SK-N-SH (cell line): ENCODE results near the gene UGT1A10. TPM values are rescaled to one million over a fixed set of nuclear protein-coding genes. Genes with fewer than 3 reads are reported as not detected.

Experiments
- CTCF ChIA-PET: fragments of 300-600, 350-600 bp; formaldehyde crosslinking; extraction: SDS; loops from one replicate; lab custom pipeline; 2021; lab: Yijun Ruan, JAX
- POLR2A ChIA-PET: fragments of 350-600 bp; sonication (Branson Sonifier 250); formaldehyde crosslinking; extraction: SDS; loops from one replicate; lab custom pipeline; 2020; ENCODE audit warnings: antibody characterized with exemption, inconsistent platforms; lab: Yijun Ruan, JAX
- DNase-seq: peaks from one replicate; pipeline ENCODE4 v3.0.0; 2012
- H2AFZ ChIP-seq: fragments of 200-600 bp; sonication (generic); 2 replicates; pipeline ENCODE4 v1.8.1; 2016; ENCODE audit warnings: antibody characterized with exemption, mild to moderate bottlenecking, low read depth
- H3F3A ChIP-seq: fragments of 200-600 bp; sonication (generic); replicated peaks from 2 replicates; pipeline ENCODE3; 2016; ENCODE audit warnings: antibody characterized with exemption, mild to moderate bottlenecking; ENCODE audit not compliant: insufficient read depth
- H3K27ac ChIP-seq, 2 experiments: fragments of 200-500 bp in 1 of 2; fragments of 200-600 bp in 1 of 2; sonication (Bioruptor generic) in 1 of 2; sonication (generic), shearing (Covaris generic) in 1 of 2; 2 replicates each; pipeline versions ENCODE4 v1.5.1 to v1.6.1; 2014 to 2016; ENCODE audit warnings: low read depth in 2 of 2, inconsistent platforms in 1 of 2, low read length in 1 of 2, mild to moderate bottlenecking in 1 of 2, mixed read lengths in 1 of 2
- H3K27me3 ChIP-seq: fragments of 200-600 bp; sonication (generic), shearing (Covaris generic); 2 replicates; pipeline ENCODE4 v1.6.1; 2016; ENCODE audit warnings: mixed run types; ENCODE audit not compliant: insufficient read depth
- H3K36me3 ChIP-seq, 2 experiments: fragments of 200-500 bp in 1 of 2; fragments of 200-600 bp in 1 of 2; sonication (Bioruptor generic) in 1 of 2; sonication (generic) in 1 of 2; replicated peaks in 1 of 2; 2 replicates each; pipeline versions ENCODE3 to v1.5.1; 2014 to 2016; ENCODE audit warnings: low read length in 1 of 2, mild to moderate bottlenecking in 1 of 2; ENCODE audit not compliant: insufficient read depth in 2 of 2, control insufficient read depth in 1 of 2
- H3K4me1 ChIP-seq, 2 experiments: fragments of 200-500 bp in 1 of 2; fragments of 200-600 bp in 1 of 2; sonication (Bioruptor generic) in 1 of 2; sonication (generic), shearing (Covaris generic) in 1 of 2; 2 replicates each; pipeline versions ENCODE4 v1.5.1 to v1.6.1; 2014 to 2016; ENCODE audit warnings: low read depth in 1 of 2, low read length in 1 of 2, mixed run types in 1 of 2; ENCODE audit not compliant: insufficient read depth in 2 of 2, control insufficient read depth in 1 of 2
- H3K4me2 ChIP-seq: fragments of 200-600 bp; sonication (generic), shearing (Covaris generic); 2 replicates; pipeline ENCODE4 v1.6.1; 2017; ENCODE audit warnings: mixed run types
- H3K4me3 ChIP-seq, 2 experiments: fragments of 200-500 bp in 1 of 2; fragments of 200-600 bp in 1 of 2; sonication (Bioruptor generic) in 1 of 2; sonication (generic), shearing (Covaris generic) in 1 of 2; 2 replicates each; pipeline versions ENCODE4 v1.5.1 to v1.8.1; 2014 to 2016; ENCODE audit warnings: low read depth in 2 of 2, inconsistent platforms in 1 of 2, low read length in 1 of 2, mild to moderate bottlenecking in 1 of 2, mixed read lengths in 1 of 2, moderate library complexity in 1 of 2
- H3K79me2 ChIP-seq: fragments of 200-600 bp; sonication (generic); 2 replicates; pipeline ENCODE4 v1.8.1; 2017; ENCODE audit warnings: mild to moderate bottlenecking; ENCODE audit not compliant: insufficient read depth
- H3K9ac ChIP-seq: fragments of 200-600 bp; sonication (generic); 2 replicates; pipeline ENCODE4 v1.6.1; 2017; ENCODE audit warnings: mixed run types
- H3K9me2 ChIP-seq: fragments of 200-600 bp; sonication (generic); 2 replicates; pipeline ENCODE4 v1.6.1; 2017; ENCODE audit warnings: mixed run types
- H3K9me3 ChIP-seq: fragments of 200-600 bp; sonication (generic); 2 replicates; pipeline ENCODE4 v1.6.1; 2017; ENCODE audit warnings: mixed run types, mild to moderate bottlenecking, moderate library complexity
- H4K20me1 ChIP-seq: fragments of 200-600 bp; sonication (generic); 2 replicates; pipeline ENCODE4 v1.6.1; 2017; ENCODE audit warnings: mild to moderate bottlenecking, mixed run types; ENCODE audit not compliant: insufficient read depth
- EZH2phosphoT487 ChIP-seq: fragments of 200-600 bp; sonication (generic); IDR thresholded peaks from 2 replicates; pipeline ENCODE4 v1.6.1; 2017; ENCODE audit warnings: low read depth, mixed run types, mild to moderate bottlenecking, antibody characterized with exemption, moderate library complexity, borderline replicate concordance
- FOXJ3 ChIP-seq: sonication (generic); formaldehyde crosslinking; IDR thresholded peaks from 2 replicates; pipeline ENCODE4 v1.5.1; 2020; ENCODE audit warnings: mild to moderate bottlenecking, missing genetic modification reagents
- GABPA ChIP-seq: IDR thresholded peaks from 2 replicates; pipeline ENCODE4 v1.4.0; 2012; ENCODE audit warnings: low read depth, mild to moderate bottlenecking
- GATA2 ChIP-seq: sonication (generic); formaldehyde crosslinking; IDR thresholded peaks from 2 replicates; pipeline ENCODE4 v1.5.0; 2020; ENCODE audit warnings: mild to moderate bottlenecking, missing genetic modification reagents
- IRF3 ChIP-seq: fragments of 150-350 bp; IDR thresholded peaks from 2 replicates; pipeline ENCODE4 v1.6.1; 2016; ENCODE audit warnings: mild to moderate bottlenecking, low read depth, low read length
- JUND ChIP-seq: IDR thresholded peaks from 2 replicates; pipeline ENCODE4 v1.4.0; 2012
- MAX ChIP-seq: IDR thresholded peaks from 2 replicates; pipeline ENCODE4 v1.4.0; 2012; ENCODE audit warnings: low read depth
- MEF2A ChIP-seq: IDR thresholded peaks from 2 replicates; pipeline ENCODE4 v1.4.0; 2012; ENCODE audit warnings: low read depth, borderline replicate concordance
- MXI1 ChIP-seq: IDR thresholded peaks from 2 replicates; pipeline ENCODE4 v1.6.1; 2012; ENCODE audit warnings: mild to moderate bottlenecking, low read depth, low read length, improper control_type of control experiment
- NRF1 ChIP-seq: IDR thresholded peaks from 2 replicates; pipeline ENCODE4 v1.6.1; 2012; ENCODE audit warnings: low read depth, mild to moderate bottlenecking, low read length
- POLR2AphosphoS5 ChIP-seq: IDR thresholded peaks from 2 replicates; pipeline ENCODE4 v1.6.1; 2012; ENCODE audit warnings: low read depth, low read length
- RAD21 ChIP-seq: IDR thresholded peaks from 2 replicates; pipeline ENCODE4 v1.6.1; 2012; ENCODE audit warnings: mild to moderate bottlenecking, low read length
- RFX5 ChIP-seq: IDR thresholded peaks from 2 replicates; pipeline ENCODE4 v1.6.1; 2012; ENCODE audit warnings: mild to moderate bottlenecking, improper control_type of control experiment, low read length
- SMC3 ChIP-seq: IDR thresholded peaks from 2 replicates; pipeline ENCODE4 v1.6.1; 2012; ENCODE audit warnings: low read depth, low read length, improper control_type of control experiment
- TCF12 ChIP-seq: IDR thresholded peaks from 2 replicates; pipeline ENCODE4 v1.4.0; 2012
- ZBTB33 ChIP-seq: IDR thresholded peaks from 2 replicates; pipeline ENCODE4 v1.4.0; 2012; ENCODE audit warnings: low read depth, borderline replicate concordance
- WGBS: methylation state at CpG from one replicate; pipeline ENCODE4 v1.1.6; 2017; ENCODE audit warnings: low lambda C conversion rate; 5-methylcytosine and 5-hydroxymethylcytosine counted together
- polyA plus RNA-seq, 3 experiments: library from polyadenylated mRNA; depleted of rRNA; stranded (reverse); fragments of >200 nt; gene quantifications; 2 replicates each; pipeline ENCODE4 v1.2.3, GENCODE V29; 2012

Gene UGT1A10
- polyA plus RNA-seq, 1 of the 3 experiments (the other 2 are of a cell fraction), result not detected

- CTCF ChIA-PET, result no interaction called here
- Histone ChIP-seq H2AFZ (no peak overlapping the region), H3F3A (no peaks in the 10 kb centered on the region), H3K27me3 (no peaks in the 10 kb centered on the region; the same call in 1 of the 2 replicates), H3K4me3 (no peak overlapping the region), H3K9me3 (no peaks in the 10 kb centered on the region), H3K27ac (no peak overlapping the region), H3K4me1 (no peaks in the 10 kb centered on the region), H3K79me2 (no peaks in the 10 kb centered on the region), H3K9me2 (no peaks in the 10 kb centered on the region), H3K9ac (no peak overlapping the region)
- POLR2A ChIA-PET, result no interaction called here
- 61% methylated on average over 6 of the region's 6 CpGs for WGBS
- DNase-seq, result no peak
- TF ChIP-seq TCF12 (no peak), GABPA (no peak), RAD21 (no peak), ZBTB33 (no peak), JUND (no peak), GATA2 (CRISPR knock-in tag) (no peak), NRF1 (no peak), MEF2A (no peak), MAX (no peak)
- TF ChIP-seq, all 33 proteins: peak for 0
- no peaks in the 10 kb centered on the region for H3K36me3 ChIP-seq
- H3K4me2 ChIP-seq, result no peak overlapping the region
- no peaks in the 10 kb centered on the region for H4K20me1 ChIP-seq
Observed at GRCh38 chr2:233775414-233775813, 139.2 kb downstream of the UGT1A10 start.

GRCh38 chr2:233778030-233778429, 141.8 kb downstream of the UGT1A10 start, which contains the start of gene MROH2A:
MROH2A (plus strand) TSS chr2:233778330; CDS start chr2:233779359, 1,029 bp downstream.
- Histone ChIP-seq H3K27me3 (no peaks in the 10 kb centered on the region), H3K27ac (no peak within 1 kb of the TSS), H3K79me2 (no peaks in the 10 kb centered on the region), H3K9ac (no peak within 1 kb of the TSS), H3K4me3 (no peak within 1 kb of the TSS), H3K4me1 (no peaks in the 10 kb centered on the region), H2AFZ (no peak within 1 kb of the TSS), H3K4me2 (no peak within 1 kb of the TSS), H3K9me2 (no peaks in the 10 kb centered on the region), H4K20me1 (no peaks in the 10 kb centered on the region), H3F3A (no peaks in the 10 kb centered on the region), H3K36me3 (no peaks in the 10 kb centered on the region), H3K9me3 (no peaks in the 10 kb centered on the region)
- WGBS, result 18% methylated on average over 2 of the region's 2 CpGs
- no peak for DNase-seq
- TF ChIP-seq RAD21 (no peak), FOXJ3 (CRISPR knock-in tag) (no peak), IRF3 (no peak), ZBTB33 (no peak), MXI1 (no peak), RFX5 (no peak), POLR2AphosphoS5 (no peak), SMC3 (no peak), EZH2phosphoT487 (no peak), GATA2 (CRISPR knock-in tag) (no peak)
- POLR2A ChIA-PET, result no interaction called here
- CTCF ChIA-PET, result no interaction called here
